Measurements from ENCODE around the gene CMIP.

The CMIP gene

GRCh38 chr16:81615833-81616232 is 171.2 kb downstream of the CMIP start:
- Histone ChIP-seq H3K4me3 (ENCODE audit: low read depth in 1 of 2, low read length in 2 of 2) (no peak overlapping the region), H3K27me3 (ENCODE audit: low read depth, low read length) (no peaks in the 10 kb centered on the region), H3K4me1 (ENCODE audit: control insufficient read depth in 1 of 2, insufficient read depth in 2 of 2, low read length in 2 of 2) (peaks cover 7 to 41% of the 10 kb centered on the region in 2 donors), H3K27ac (ENCODE audit: low read length) (no peak overlapping the region), H3K9me3 (ENCODE audit: control insufficient read depth in 1 of 2, low read length in 2 of 2) (no peaks in the 10 kb centered on the region), H3K36me3 (ENCODE audit: control insufficient read depth in 1 of 2, insufficient read depth in 2 of 2, low read length in 2 of 2) (no peaks in the 10 kb centered on the region)

- Histone ChIP-seq H3K4me1 (ENCODE audit: control insufficient read depth in 1 of 2, insufficient read depth in 2 of 2, low read length in 2 of 2) (peaks cover 7 to 36% of the 10 kb centered on the region in 2 donors), H3K27ac (ENCODE audit: low read length) (peak overlapping the region; percentile 48), H3K36me3 (ENCODE audit: control insufficient read depth in 1 of 2, insufficient read depth in 2 of 2, low read length in 2 of 2) (peaks cover 0 to under 1% of the 10 kb centered on the region in 2 donors), H3K4me3 (ENCODE audit: low read depth in 1 of 2, low read length in 2 of 2) (no peak overlapping the region), H3K27me3 (ENCODE audit: low read depth, low read length) (no peaks in the 10 kb centered on the region), H3K9me3 (ENCODE audit: control insufficient read depth in 1 of 2, low read length in 2 of 2) (no peaks in the 10 kb centered on the region)
Measured at GRCh38 chr16:81616321-81617020, 171.9 kb downstream of the CMIP start.

GRCh38 chr16:81617021-81617346 is 172.4 kb downstream of the CMIP start:
- H3K9me3 ChIP-seq (ENCODE audit: control insufficient read depth in 1 of 2, low read length in 2 of 2): no peaks in the 10 kb centered on the region
- H3K36me3 ChIP-seq (ENCODE audit: control insufficient read depth in 1 of 2, insufficient read depth in 2 of 2, low read length in 2 of 2): peaks cover 0 to 5% of the 10 kb centered on the region in 2 donors
- H3K27ac ChIP-seq (ENCODE audit: low read length): no peak overlapping the region
- H3K4me3 ChIP-seq (ENCODE audit: low read depth in 1 of 2, low read length in 2 of 2): no peak overlapping the region
- no peaks in the 10 kb centered on the region for H3K27me3 ChIP-seq (ENCODE audit: low read depth, low read length)
- H3K4me1 ChIP-seq (ENCODE audit: control insufficient read depth in 1 of 2, insufficient read depth in 2 of 2, low read length in 2 of 2): peaks cover 7 to 36% of the 10 kb centered on the region in 2 donors

GRCh38 chr16:81618187-81618586 is 173.6 kb downstream of the CMIP start:
- H3K4me1 ChIP-seq (ENCODE audit: control insufficient read depth in 1 of 2, insufficient read depth in 2 of 2, low read length in 2 of 2): peaks cover 7 to 26% of the 10 kb centered on the region in 2 donors
- no peaks in the 10 kb centered on the region for H3K27me3 ChIP-seq (ENCODE audit: low read depth, low read length)
- H3K27ac ChIP-seq (ENCODE audit: low read length): no peak overlapping the region
- no peaks in the 10 kb centered on the region for H3K9me3 ChIP-seq (ENCODE audit: control insufficient read depth in 1 of 2, low read length in 2 of 2)
- no peak overlapping the region for H3K4me3 ChIP-seq (ENCODE audit: low read depth in 1 of 2, low read length in 2 of 2)
- H3K36me3 ChIP-seq (ENCODE audit: control insufficient read depth in 1 of 2, insufficient read depth in 2 of 2, low read length in 2 of 2): peaks cover 0 to 7% of the 10 kb centered on the region in 2 donors

GRCh38 chr16:81618661-81619060 is 174.1 kb downstream of the CMIP start:
- H3K27ac ChIP-seq (ENCODE audit: low read length): no peak overlapping the region
- H3K4me1 ChIP-seq (ENCODE audit: control insufficient read depth in 1 of 2, insufficient read depth in 2 of 2, low read length in 2 of 2): peaks cover 7 to 26% of the 10 kb centered on the region in 2 donors
- H3K4me3 ChIP-seq (ENCODE audit: low read depth in 1 of 2, low read length in 2 of 2): no peak overlapping the region

GRCh38 chr16:81620029-81620428 is 175.4 kb downstream of the CMIP start:
- H3K4me1 ChIP-seq (ENCODE audit: control insufficient read depth in 1 of 2, insufficient read depth in 2 of 2, low read length in 2 of 2): peaks cover 7 to 27% of the 10 kb centered on the region in 2 donors
- no peak overlapping the region for H3K4me3 ChIP-seq (ENCODE audit: low read depth in 1 of 2, low read length in 2 of 2)
- no peak overlapping the region for H3K27ac ChIP-seq (ENCODE audit: low read length)
- H3K27me3 ChIP-seq (ENCODE audit: low read depth, low read length): no peaks in the 10 kb centered on the region
- peaks cover 0 to 7% of the 10 kb centered on the region in 2 donors for H3K36me3 ChIP-seq (ENCODE audit: control insufficient read depth in 1 of 2, insufficient read depth in 2 of 2, low read length in 2 of 2)
- H3K9me3 ChIP-seq (ENCODE audit: control insufficient read depth in 1 of 2, low read length in 2 of 2): no peaks in the 10 kb centered on the region

More at GRCh38 chr16:81618661-81619060, 174.1 kb downstream of the CMIP start:
- peaks cover 0 to 7% of the 10 kb centered on the region in 2 donors for H3K36me3 ChIP-seq (ENCODE audit: control insufficient read depth in 1 of 2, insufficient read depth in 2 of 2, low read length in 2 of 2)
- no peaks in the 10 kb centered on the region for H3K9me3 ChIP-seq (ENCODE audit: control insufficient read depth in 1 of 2, low read length in 2 of 2)
- H3K27me3 ChIP-seq (ENCODE audit: low read depth, low read length): no peaks in the 10 kb centered on the region

GRCh38 chr16:81620796-81621195 is 176.2 kb downstream of the CMIP start:
- Histone ChIP-seq H3K36me3 (ENCODE audit: control insufficient read depth in 1 of 2, insufficient read depth in 2 of 2, low read length in 2 of 2) (peaks cover 0 to 7% of the 10 kb centered on the region in 2 donors), H3K4me3 (ENCODE audit: low read depth in 1 of 2, low read length in 2 of 2) (no peak overlapping the region), H3K27ac (ENCODE audit: low read length) (peak overlapping the region; percentile 45), H3K9me3 (ENCODE audit: control insufficient read depth in 1 of 2, low read length in 2 of 2) (no peaks in the 10 kb centered on the region), H3K27me3 (ENCODE audit: low read depth, low read length) (no peaks in the 10 kb centered on the region), H3K4me1 (ENCODE audit: control insufficient read depth in 1 of 2, insufficient read depth in 2 of 2, low read length in 2 of 2) (peaks cover 7 to 35% of the 10 kb centered on the region in 2 donors)

GRCh38 chr16:81621496-81621895 is 176.9 kb downstream of the CMIP start:
- Histone ChIP-seq H3K4me1 (ENCODE audit: control insufficient read depth in 1 of 2, insufficient read depth in 2 of 2, low read length in 2 of 2) (peaks cover 7 to 32% of the 10 kb centered on the region in 2 donors), H3K27ac (ENCODE audit: low read length) (no peak overlapping the region), H3K27me3 (ENCODE audit: low read depth, low read length) (no peaks in the 10 kb centered on the region), H3K9me3 (ENCODE audit: control insufficient read depth in 1 of 2, low read length in 2 of 2) (no peaks in the 10 kb centered on the region), H3K4me3 (ENCODE audit: low read depth in 1 of 2, low read length in 2 of 2) (no peak overlapping the region), H3K36me3 (ENCODE audit: control insufficient read depth in 1 of 2, insufficient read depth in 2 of 2, low read length in 2 of 2) (peaks cover 0 to 7% of the 10 kb centered on the region in 2 donors)

GRCh38 chr16:81623365-81624102 is 178.9 kb downstream of the CMIP start:
- Histone ChIP-seq H3K27me3 (ENCODE audit: low read depth, low read length) (no peaks in the 10 kb centered on the region), H3K27ac (ENCODE audit: low read length) (no peak overlapping the region), H3K4me3 (ENCODE audit: low read depth in 1 of 2, low read length in 2 of 2) (no peak overlapping the region), H3K36me3 (ENCODE audit: control insufficient read depth in 1 of 2, insufficient read depth in 2 of 2, low read length in 2 of 2) (peaks cover 0 to 7% of the 10 kb centered on the region in 2 donors), H3K9me3 (ENCODE audit: control insufficient read depth in 1 of 2, low read length in 2 of 2) (no peaks in the 10 kb centered on the region), H3K4me1 (ENCODE audit: control insufficient read depth in 1 of 2, insufficient read depth in 2 of 2, low read length in 2 of 2) (peaks cover 0 to 17% of the 10 kb centered on the region in 2 donors)

GRCh38 chr16:81624403-81624759 is 179.8 kb downstream of the CMIP start:
- no peaks in the 10 kb centered on the region for H3K27me3 ChIP-seq (ENCODE audit: low read depth, low read length)

GRCh38 chr16:81624760-81625543 is 180.3 kb downstream of the CMIP start:
- Histone ChIP-seq H3K27ac (ENCODE audit: low read length) (no peak overlapping the region), H3K27me3 (ENCODE audit: low read depth, low read length) (no peaks in the 10 kb centered on the region), H3K4me3 (ENCODE audit: low read depth in 1 of 2, low read length in 2 of 2) (no peak overlapping the region), H3K4me1 (ENCODE audit: control insufficient read depth in 1 of 2, insufficient read depth in 2 of 2, low read length in 2 of 2) (peaks cover 0 to 11% of the 10 kb centered on the region in 2 donors), H3K36me3 (ENCODE audit: control insufficient read depth in 1 of 2, insufficient read depth in 2 of 2, low read length in 2 of 2) (peaks cover 0 to 7% of the 10 kb centered on the region in 2 donors), H3K9me3 (ENCODE audit: control insufficient read depth in 1 of 2, low read length in 2 of 2) (no peaks in the 10 kb centered on the region)

More at GRCh38 chr16:81624403-81624759, 179.8 kb downstream of the CMIP start:
- Histone ChIP-seq H3K9me3 (ENCODE audit: control insufficient read depth in 1 of 2, low read length in 2 of 2) (no peaks in the 10 kb centered on the region), H3K4me1 (ENCODE audit: control insufficient read depth in 1 of 2, insufficient read depth in 2 of 2, low read length in 2 of 2) (peaks cover 0 to 11% of the 10 kb centered on the region in 2 donors), H3K36me3 (ENCODE audit: control insufficient read depth in 1 of 2, insufficient read depth in 2 of 2, low read length in 2 of 2) (peaks cover 0 to 7% of the 10 kb centered on the region in 2 donors), H3K4me3 (ENCODE audit: low read depth in 1 of 2, low read length in 2 of 2) (no peak overlapping the region), H3K27ac (ENCODE audit: low read length) (no peak overlapping the region)

Measured in muscle layer of duodenum (tissue), 2 donors.